ENCODE measurements around the gene GP9. TPM values are rescaled to one million over a fixed set of nuclear protein-coding genes. Genes with fewer than 3 reads are reported as not detected.

Gene GP9
- total RNA-seq, 4 donors from 2014 or later, result not detected

DNA sequence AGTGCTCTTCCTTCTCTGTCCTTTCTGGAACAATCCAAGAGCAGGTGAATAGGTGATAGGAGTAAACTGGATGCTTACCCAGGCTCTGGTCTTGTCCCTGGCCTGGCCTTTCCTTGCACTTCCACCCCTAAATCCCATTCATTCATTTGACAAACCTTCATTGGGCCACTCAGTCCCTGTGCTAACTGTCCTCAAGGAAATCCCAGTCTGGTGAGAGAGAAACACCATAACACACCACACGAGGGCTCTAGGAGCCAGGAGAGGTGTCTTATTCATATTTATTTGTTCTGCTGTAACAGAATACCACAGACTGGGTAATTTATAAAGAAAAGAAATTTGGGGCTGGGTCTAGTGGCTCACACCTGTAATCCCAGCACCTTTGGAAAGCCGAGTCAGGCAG lies 36.7 kb upstream of the GP9 start:
- DNase-seq, result no peak
- H3K9me3 ChIP-seq, result no peaks in the 10 kb centered on the region
- H3K4me3 ChIP-seq, result no peak overlapping the region
- H3K27me3 ChIP-seq, result no peaks in the 10 kb centered on the region
- peak overlapping the region in 2 of 4 donors; percentile 28 to 70 for H3K27ac ChIP-seq
- H3K4me1 ChIP-seq, result peaks cover 0 to 29% (median 7%) of the 10 kb centered on the region in 4 donors
- TF ChIP-seq, protein P1, sequence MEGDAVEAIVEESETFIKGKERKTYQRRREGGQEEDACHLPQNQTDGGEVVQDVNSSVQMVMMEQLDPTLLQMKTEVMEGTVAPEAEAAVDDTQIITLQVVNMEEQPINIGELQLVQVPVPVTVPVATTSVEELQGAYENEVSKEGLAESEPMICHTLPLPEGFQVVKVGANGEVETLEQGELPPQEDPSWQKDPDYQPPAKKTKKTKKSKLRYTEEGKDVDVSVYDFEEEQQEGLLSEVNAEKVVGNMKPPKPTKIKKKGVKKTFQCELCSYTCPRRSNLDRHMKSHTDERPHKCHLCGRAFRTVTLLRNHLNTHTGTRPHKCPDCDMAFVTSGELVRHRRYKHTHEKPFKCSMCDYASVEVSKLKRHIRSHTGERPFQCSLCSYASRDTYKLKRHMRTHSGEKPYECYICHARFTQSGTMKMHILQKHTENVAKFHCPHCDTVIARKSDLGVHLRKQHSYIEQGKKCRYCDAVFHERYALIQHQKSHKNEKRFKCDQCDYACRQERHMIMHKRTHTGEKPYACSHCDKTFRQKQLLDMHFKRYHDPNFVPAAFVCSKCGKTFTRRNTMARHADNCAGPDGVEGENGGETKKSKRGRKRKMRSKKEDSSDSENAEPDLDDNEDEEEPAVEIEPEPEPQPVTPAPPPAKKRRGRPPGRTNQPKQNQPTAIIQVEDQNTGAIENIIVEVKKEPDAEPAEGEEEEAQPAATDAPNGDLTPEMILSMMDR (IDR thresholded peaks at IDR 0.05), result peak in 3 of 6 experiments; percentile 10 to 38 (median 26)
- TF ChIP-seq POLR2A (IDR thresholded peaks at IDR 0.05), result no peak
- H3K36me3 ChIP-seq, result no peaks in the 10 kb centered on the region

DNA sequence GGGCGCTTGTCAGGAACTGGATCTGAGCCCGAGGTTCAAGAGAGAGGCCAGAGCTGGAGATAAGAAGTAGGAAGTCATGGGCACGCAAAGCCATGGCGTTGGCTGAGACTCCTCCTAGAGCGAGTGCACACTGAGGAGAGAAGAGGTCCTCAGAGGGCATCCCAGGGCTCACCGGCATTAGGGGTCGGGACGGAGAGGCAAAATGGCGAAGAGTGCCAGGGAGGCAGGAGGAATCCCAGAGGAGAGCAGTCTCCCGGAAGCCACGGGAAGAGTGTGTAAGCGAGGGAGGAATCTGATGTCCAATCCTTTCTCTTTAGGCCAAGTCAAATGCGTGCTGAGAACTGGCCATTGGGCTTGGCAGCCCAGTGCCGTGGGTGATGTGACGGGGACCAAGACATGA lies 35.5 kb upstream of the GP9 start:
- H3K4me3 ChIP-seq, result no peak overlapping the region

GRCh38 chr3:129025691-129026435 lies 34.7 kb upstream of the GP9 start:
- no peaks in the 10 kb centered on the region for H3K27me3 ChIP-seq
- DNase-seq, result no peak
- no peaks in the 10 kb centered on the region for H3K36me3 ChIP-seq
- H3K4me1 ChIP-seq, result peaks cover 0 to 29% (median 7%) of the 10 kb centered on the region in 4 donors
- TF ChIP-seq, protein P1 (IDR thresholded peaks at IDR 0.05), result no peak
- no peak for TF ChIP-seq POLR2A (IDR thresholded peaks at IDR 0.05)
- no peak overlapping the region for H3K4me3 ChIP-seq
- no peaks in the 10 kb centered on the region for H3K9me3 ChIP-seq
- peak overlapping the region; percentile 28 to 71 (median 58) for H3K27ac ChIP-seq

More for the DNA sequence above, 35.5 kb upstream of the GP9 start:
- H3K27me3 ChIP-seq, result no peaks in the 10 kb centered on the region
- peaks cover 0 to 29% (median 7%) of the 10 kb centered on the region in 4 donors for H3K4me1 ChIP-seq
- TF ChIP-seq, protein P1 (IDR thresholded peaks at IDR 0.05), result no peak
- TF ChIP-seq POLR2A (IDR thresholded peaks at IDR 0.05), result no peak
- H3K36me3 ChIP-seq, result no peaks in the 10 kb centered on the region
- peak overlapping the region; percentile 28 to 71 (median 58) for H3K27ac ChIP-seq
- no peak for DNase-seq
- H3K9me3 ChIP-seq, result no peaks in the 10 kb centered on the region

GRCh38 chr3:129026728-129027543 lies 33.6 kb upstream of the GP9 start:
- H3K4me3 ChIP-seq, result peak overlapping the region; percentile 40 to 60 (median 52)
- TF ChIP-seq, protein P1 (IDR thresholded peaks at IDR 0.05), result peak; percentile 50 to 81 (median 74)
- peak in 1 of 2 donors; percentile 48 for TF ChIP-seq POLR2A (IDR thresholded peaks at IDR 0.05)
- no peaks in the 10 kb centered on the region for H3K27me3 ChIP-seq
- DNase-seq, result peak; percentile 90 to 96 (median 91)
- H3K9me3 ChIP-seq, result no peaks in the 10 kb centered on the region
- H3K36me3 ChIP-seq, result no peaks in the 10 kb centered on the region
- peak overlapping the region; percentile 46 to 72 (median 68) for H3K27ac ChIP-seq
- peaks cover 0 to 29% (median 7%) of the 10 kb centered on the region in 4 donors for H3K4me1 ChIP-seq

- no peak for TF ChIP-seq POLR2A (IDR thresholded peaks at IDR 0.05)
- TF ChIP-seq, protein P1 (IDR thresholded peaks at IDR 0.05), result no peak
- peak overlapping the region; percentile 34 to 72 (median 56) for H3K27ac ChIP-seq
- H3K4me3 ChIP-seq, result peak overlapping the region; percentile 40 to 60 (median 52)
Observed at GRCh38 chr3:129027544-129027880, 33.1 kb upstream of the GP9 start.

More at GRCh38 chr3:129027544-129027880, 33.1 kb upstream of the GP9 start:
- Histone ChIP-seq H3K36me3 (no peaks in the 10 kb centered on the region), H3K27me3 (no peaks in the 10 kb centered on the region), H3K9me3 (no peaks in the 10 kb centered on the region), H3K4me1 (peaks cover 0 to 29% (median 7%) of the 10 kb centered on the region in 4 donors)
- DNase-seq, result no peak
